ENCODE measurements around the gene CDH16.

CDH16 gene

DNA sequence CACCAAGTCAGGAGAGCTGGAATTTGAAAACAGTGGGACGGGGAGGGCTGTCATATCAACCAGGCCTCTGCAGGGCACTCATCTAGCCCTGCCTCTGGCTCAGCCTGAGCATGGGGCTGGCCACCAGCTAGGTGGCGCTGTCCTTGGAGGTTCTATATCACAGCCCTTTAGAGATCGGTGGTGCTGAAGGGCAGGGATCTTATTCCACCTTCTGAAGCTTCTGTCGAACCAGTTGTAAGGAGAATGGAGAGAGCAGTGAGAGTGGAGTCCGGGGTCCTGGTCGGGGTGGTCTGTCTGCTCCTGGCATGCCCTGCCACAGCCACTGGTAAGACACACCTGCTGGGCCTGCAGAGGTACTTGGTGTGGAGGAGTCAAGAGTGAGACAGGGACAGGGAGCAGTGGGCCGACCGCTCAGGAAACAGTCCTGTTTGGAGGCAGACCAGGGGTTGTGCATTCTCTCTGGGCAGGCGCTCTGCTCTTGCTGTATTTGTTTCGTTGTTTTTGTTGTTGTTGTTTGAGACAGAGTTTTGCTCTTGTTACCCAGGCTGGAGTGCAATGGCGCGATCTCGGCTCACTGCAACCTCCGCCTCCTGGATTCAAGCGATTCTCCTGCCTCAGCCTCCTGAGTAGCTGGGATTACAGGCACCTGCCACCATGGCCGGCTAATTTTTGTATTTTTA is 42.5 kb upstream of the CDH16 start, which contains the start of gene CES3:
CES3 (plus strand) TSS at position 202 of the 680 bp plus-strand sequence; CDS start at position 244, 42 bp downstream.
- Histone ChIP-seq H3K9me2 (replicated peaks; ENCODE audit: low read depth, low read length) (no peaks in the 10 kb centered on the region), H3F3A (ENCODE audit: low read depth) (no peaks in the 10 kb centered on the region), H2AFZ (ENCODE audit: low read length) (peak within 1 kb of the TSS; percentile 87), H3K36me3 (ENCODE audit: insufficient read depth, low read length) (no peaks in the 10 kb centered on the region), H3K9ac (ENCODE audit: low read depth, low read length, poor library complexity, severe bottlenecking) (peak within 1 kb of the TSS; percentile 66), H4K20me1 (ENCODE audit: insufficient read depth, low read length, poor library complexity, severe bottlenecking) (no peaks in the 10 kb centered on the region), H3K4me1 (ENCODE audit: insufficient read depth, low read length, poor library complexity, severe bottlenecking) (peaks cover 16% of the 10 kb centered on the region), H3K79me2 (ENCODE audit: insufficient read depth, low read length) (peaks cover 5% of the 10 kb centered on the region; the same call in 1 of the 2 replicates), H3K4me3 (ENCODE audit: low read length, poor library complexity, severe bottlenecking) (peak within 1 kb of the TSS; percentile 78), H3K9me3 (ENCODE audit: insufficient read depth, low read depth, low read length) (no peaks in the 10 kb centered on the region), H3K27me3 (ENCODE audit: insufficient read depth, low read length, poor library complexity, severe bottlenecking) (no peaks in the 10 kb centered on the region), H3K4me2 (ENCODE audit: low read depth, low read length, poor library complexity, severe bottlenecking) (peak within 1 kb of the TSS; percentile 77)
- TF ChIP-seq EZH2phosphoT487 (IDR thresholded peaks at IDR 0.05; ENCODE audit: borderline replicate concordance): no peak
- TF ChIP-seq, protein P1, sequence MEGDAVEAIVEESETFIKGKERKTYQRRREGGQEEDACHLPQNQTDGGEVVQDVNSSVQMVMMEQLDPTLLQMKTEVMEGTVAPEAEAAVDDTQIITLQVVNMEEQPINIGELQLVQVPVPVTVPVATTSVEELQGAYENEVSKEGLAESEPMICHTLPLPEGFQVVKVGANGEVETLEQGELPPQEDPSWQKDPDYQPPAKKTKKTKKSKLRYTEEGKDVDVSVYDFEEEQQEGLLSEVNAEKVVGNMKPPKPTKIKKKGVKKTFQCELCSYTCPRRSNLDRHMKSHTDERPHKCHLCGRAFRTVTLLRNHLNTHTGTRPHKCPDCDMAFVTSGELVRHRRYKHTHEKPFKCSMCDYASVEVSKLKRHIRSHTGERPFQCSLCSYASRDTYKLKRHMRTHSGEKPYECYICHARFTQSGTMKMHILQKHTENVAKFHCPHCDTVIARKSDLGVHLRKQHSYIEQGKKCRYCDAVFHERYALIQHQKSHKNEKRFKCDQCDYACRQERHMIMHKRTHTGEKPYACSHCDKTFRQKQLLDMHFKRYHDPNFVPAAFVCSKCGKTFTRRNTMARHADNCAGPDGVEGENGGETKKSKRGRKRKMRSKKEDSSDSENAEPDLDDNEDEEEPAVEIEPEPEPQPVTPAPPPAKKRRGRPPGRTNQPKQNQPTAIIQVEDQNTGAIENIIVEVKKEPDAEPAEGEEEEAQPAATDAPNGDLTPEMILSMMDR (conservative IDR thresholded peaks at IDR 0.05; ENCODE audit: low read length): peak; percentile 97

GRCh38 chr16:66960270-66960669 is 41.6 kb upstream of the CDH16 start:
- Histone ChIP-seq H3K4me3 (ENCODE audit: low read length, poor library complexity, severe bottlenecking) (no peak overlapping the region), H3F3A (ENCODE audit: low read depth) (no peaks in the 10 kb centered on the region), H2AFZ (ENCODE audit: low read length) (no peak overlapping the region), H3K4me2 (ENCODE audit: low read depth, low read length, poor library complexity, severe bottlenecking) (no peak overlapping the region), H3K4me1 (ENCODE audit: insufficient read depth, low read length, poor library complexity, severe bottlenecking) (peaks cover 16% of the 10 kb centered on the region), H3K36me3 (ENCODE audit: insufficient read depth, low read length) (no peaks in the 10 kb centered on the region), H4K20me1 (ENCODE audit: insufficient read depth, low read length, poor library complexity, severe bottlenecking) (no peaks in the 10 kb centered on the region), H3K79me2 (ENCODE audit: insufficient read depth, low read length) (peaks cover 5% of the 10 kb centered on the region; the same call in 1 of the 2 replicates), H3K9ac (ENCODE audit: low read depth, low read length, poor library complexity, severe bottlenecking) (no peak overlapping the region), H3K27me3 (ENCODE audit: insufficient read depth, low read length, poor library complexity, severe bottlenecking) (no peaks in the 10 kb centered on the region), H3K9me3 (ENCODE audit: insufficient read depth, low read depth, low read length) (no peaks in the 10 kb centered on the region), H3K9me2 (replicated peaks; ENCODE audit: low read depth, low read length) (no peaks in the 10 kb centered on the region)
- TF ChIP-seq, protein P1 (conservative IDR thresholded peaks at IDR 0.05; ENCODE audit: low read length): no peak
- no peak for TF ChIP-seq EZH2phosphoT487 (IDR thresholded peaks at IDR 0.05; ENCODE audit: borderline replicate concordance)

DNA sequence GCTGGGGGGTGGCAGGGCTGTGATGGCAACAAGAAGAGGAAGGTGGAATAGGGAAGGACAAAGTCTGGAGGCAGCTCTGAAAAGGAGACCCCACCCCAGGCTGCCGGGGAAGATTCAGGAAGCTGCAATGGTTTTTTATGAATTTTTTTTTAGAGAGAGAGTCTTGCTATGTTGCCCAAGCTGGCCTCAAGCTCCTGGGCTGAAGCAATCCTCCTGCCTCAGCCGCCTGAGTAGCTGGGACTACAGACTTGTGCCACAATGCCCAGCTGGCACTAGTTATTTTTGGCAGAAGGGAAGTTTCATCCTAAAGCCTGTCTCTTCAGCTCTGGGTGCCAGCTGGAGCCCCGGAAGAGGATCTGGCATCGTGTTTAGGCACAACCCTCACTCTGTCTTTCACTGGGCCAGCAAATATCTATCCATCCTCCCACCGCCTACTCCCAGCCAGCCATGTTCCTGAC is 41.0 kb upstream of the CDH16 start:
- no peak for TF ChIP-seq EZH2phosphoT487 (IDR thresholded peaks at IDR 0.05; ENCODE audit: borderline replicate concordance)
- TF ChIP-seq, protein P1 (conservative IDR thresholded peaks at IDR 0.05; ENCODE audit: low read length): no peak
- H3K4me2 ChIP-seq (ENCODE audit: low read depth, low read length, poor library complexity, severe bottlenecking): no peak overlapping the region

More for the DNA sequence above, 41.0 kb upstream of the CDH16 start:
- Histone ChIP-seq H3K9me2 (replicated peaks; ENCODE audit: low read depth, low read length) (no peaks in the 10 kb centered on the region), H3K9ac (ENCODE audit: low read depth, low read length, poor library complexity, severe bottlenecking) (no peak overlapping the region), H4K20me1 (ENCODE audit: insufficient read depth, low read length, poor library complexity, severe bottlenecking) (no peaks in the 10 kb centered on the region), H3K9me3 (ENCODE audit: insufficient read depth, low read depth, low read length) (no peaks in the 10 kb centered on the region), H2AFZ (ENCODE audit: low read length) (no peak overlapping the region), H3K36me3 (ENCODE audit: insufficient read depth, low read length) (no peaks in the 10 kb centered on the region), H3K4me1 (ENCODE audit: insufficient read depth, low read length, poor library complexity, severe bottlenecking) (peaks cover 16% of the 10 kb centered on the region), H3F3A (ENCODE audit: low read depth) (no peaks in the 10 kb centered on the region), H3K27me3 (ENCODE audit: insufficient read depth, low read length, poor library complexity, severe bottlenecking) (no peaks in the 10 kb centered on the region), H3K4me3 (ENCODE audit: low read length, poor library complexity, severe bottlenecking) (no peak overlapping the region), H3K79me2 (ENCODE audit: insufficient read depth, low read length) (peaks cover 5% of the 10 kb centered on the region; the same call in 1 of the 2 replicates)

Data from Loucy (cell line).